Measurements from ENCODE around the gene CD300LF.

DNA sequence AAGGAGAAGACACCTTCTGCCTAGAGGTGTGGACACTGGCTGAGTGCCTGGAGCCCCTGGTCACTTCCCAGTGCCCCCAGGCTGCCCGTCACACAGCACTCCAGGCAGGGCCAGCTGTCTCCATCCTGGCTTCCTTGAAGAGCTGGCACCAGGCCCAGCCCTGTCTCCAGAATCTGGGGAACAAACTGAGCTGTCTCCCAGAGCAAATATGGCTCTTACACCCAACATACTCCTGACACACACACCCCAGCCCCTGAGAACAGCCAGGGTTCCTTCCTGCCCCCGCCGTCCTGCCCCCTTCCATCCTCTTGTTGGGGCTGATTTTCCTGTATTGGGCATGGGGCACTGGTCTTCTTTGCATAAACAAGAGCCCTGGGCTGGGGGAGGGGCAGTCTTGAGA, 44.8 kb upstream of the CD300LF start:
- TF ChIP-seq, protein P1, sequence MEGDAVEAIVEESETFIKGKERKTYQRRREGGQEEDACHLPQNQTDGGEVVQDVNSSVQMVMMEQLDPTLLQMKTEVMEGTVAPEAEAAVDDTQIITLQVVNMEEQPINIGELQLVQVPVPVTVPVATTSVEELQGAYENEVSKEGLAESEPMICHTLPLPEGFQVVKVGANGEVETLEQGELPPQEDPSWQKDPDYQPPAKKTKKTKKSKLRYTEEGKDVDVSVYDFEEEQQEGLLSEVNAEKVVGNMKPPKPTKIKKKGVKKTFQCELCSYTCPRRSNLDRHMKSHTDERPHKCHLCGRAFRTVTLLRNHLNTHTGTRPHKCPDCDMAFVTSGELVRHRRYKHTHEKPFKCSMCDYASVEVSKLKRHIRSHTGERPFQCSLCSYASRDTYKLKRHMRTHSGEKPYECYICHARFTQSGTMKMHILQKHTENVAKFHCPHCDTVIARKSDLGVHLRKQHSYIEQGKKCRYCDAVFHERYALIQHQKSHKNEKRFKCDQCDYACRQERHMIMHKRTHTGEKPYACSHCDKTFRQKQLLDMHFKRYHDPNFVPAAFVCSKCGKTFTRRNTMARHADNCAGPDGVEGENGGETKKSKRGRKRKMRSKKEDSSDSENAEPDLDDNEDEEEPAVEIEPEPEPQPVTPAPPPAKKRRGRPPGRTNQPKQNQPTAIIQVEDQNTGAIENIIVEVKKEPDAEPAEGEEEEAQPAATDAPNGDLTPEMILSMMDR (IDR thresholded peaks at IDR 0.05): no peak
- TF ChIP-seq POLR2A (IDR thresholded peaks at IDR 0.05) (no peak), POLR2AphosphoS5 (IDR thresholded peaks at IDR 0.05) (no peak)
